ENCODE data around the gene PRKRIP1. TPM values are rescaled to one million over a fixed set of nuclear protein-coding genes. Genes with fewer than 3 reads are reported as not detected.
"Not testable (repeated sequence)": the region's sequence is repeated elsewhere in the genome, so short reads cannot be mapped to it uniquely, and the experiment has no call there.

The PRKRIP1 gene
- total RNA-seq, 1 donor from 2014 or later: 41.3 TPM

DNA sequence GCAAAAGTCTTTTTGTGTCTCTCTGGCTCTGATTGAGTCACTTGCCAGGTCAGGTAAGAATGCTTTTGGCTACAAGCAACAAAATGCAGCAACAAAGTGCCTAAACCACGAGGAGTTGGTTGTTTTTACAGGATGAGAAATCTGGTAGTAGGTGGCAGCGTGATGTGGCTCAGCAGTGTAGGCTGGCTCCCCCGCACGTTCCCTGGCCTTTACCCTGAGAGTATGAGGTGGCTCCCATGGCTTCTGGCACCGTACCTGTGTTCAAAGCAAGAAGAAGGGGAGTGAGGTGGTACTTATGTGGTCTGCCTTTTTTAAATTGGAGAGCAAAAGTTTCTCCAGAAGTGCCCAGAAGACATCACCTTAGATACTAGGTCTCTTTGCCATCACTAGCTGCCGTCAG is 11.7 kb downstream of the PRKRIP1 start:
- H3K27ac Mint-ChIP-seq (ENCODE audit: unreplicated experiment): no peak overlapping the region
- peak overlapping the region; percentile 51 for H3K4me3 Mint-ChIP-seq (ENCODE audit: unreplicated experiment)
- no peaks in the 10 kb centered on the region for H3K27me3 Mint-ChIP-seq (ENCODE audit: unreplicated experiment)
- DNase-seq (ENCODE audit: low spot score): no peak
- H3K36me3 Mint-ChIP-seq (ENCODE audit: low read depth, unreplicated experiment): peaks cover 59% of the 10 kb centered on the region
- H3K4me1 Mint-ChIP-seq (ENCODE audit: unreplicated experiment): no peaks in the 10 kb centered on the region
- no peaks in the 10 kb centered on the region for H3K9me3 Mint-ChIP-seq (ENCODE audit: unreplicated experiment)
- TF ChIP-seq, protein P1, sequence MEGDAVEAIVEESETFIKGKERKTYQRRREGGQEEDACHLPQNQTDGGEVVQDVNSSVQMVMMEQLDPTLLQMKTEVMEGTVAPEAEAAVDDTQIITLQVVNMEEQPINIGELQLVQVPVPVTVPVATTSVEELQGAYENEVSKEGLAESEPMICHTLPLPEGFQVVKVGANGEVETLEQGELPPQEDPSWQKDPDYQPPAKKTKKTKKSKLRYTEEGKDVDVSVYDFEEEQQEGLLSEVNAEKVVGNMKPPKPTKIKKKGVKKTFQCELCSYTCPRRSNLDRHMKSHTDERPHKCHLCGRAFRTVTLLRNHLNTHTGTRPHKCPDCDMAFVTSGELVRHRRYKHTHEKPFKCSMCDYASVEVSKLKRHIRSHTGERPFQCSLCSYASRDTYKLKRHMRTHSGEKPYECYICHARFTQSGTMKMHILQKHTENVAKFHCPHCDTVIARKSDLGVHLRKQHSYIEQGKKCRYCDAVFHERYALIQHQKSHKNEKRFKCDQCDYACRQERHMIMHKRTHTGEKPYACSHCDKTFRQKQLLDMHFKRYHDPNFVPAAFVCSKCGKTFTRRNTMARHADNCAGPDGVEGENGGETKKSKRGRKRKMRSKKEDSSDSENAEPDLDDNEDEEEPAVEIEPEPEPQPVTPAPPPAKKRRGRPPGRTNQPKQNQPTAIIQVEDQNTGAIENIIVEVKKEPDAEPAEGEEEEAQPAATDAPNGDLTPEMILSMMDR (IDR thresholded peaks at IDR 0.05; ENCODE audit: unreplicated experiment): no peak

DNA sequence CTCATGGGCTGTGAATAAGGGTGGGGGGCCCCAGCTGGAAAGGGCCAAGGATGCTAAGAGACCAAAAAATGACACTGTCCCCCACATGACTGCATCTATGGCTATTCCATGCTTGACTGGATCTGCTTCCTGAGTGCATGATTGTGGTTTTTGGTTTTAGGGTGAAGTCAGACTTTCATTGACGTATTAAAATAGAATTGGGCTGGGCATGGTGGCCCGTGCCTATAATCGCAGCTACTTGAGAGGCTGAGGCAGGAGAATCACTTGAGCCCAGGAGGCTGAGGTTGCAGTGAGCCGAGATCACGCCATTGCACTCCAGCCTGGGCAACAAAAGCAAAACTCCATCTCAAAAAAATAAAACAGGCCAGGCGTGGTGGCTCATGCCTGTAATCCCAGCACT is 12.4 kb downstream of the PRKRIP1 start:
- H3K27me3 Mint-ChIP-seq (ENCODE audit: unreplicated experiment); H3K4me1 Mint-ChIP-seq (ENCODE audit: unreplicated experiment); H3K27ac Mint-ChIP-seq (ENCODE audit: unreplicated experiment); H3K9me3 Mint-ChIP-seq (ENCODE audit: unreplicated experiment); DNase-seq (ENCODE audit: low spot score): not testable (repeated sequence)
- H3K4me3 Mint-ChIP-seq (ENCODE audit: unreplicated experiment): peak overlapping the region; percentile 51
- peaks cover 54% of the 10 kb centered on the region for H3K36me3 Mint-ChIP-seq (ENCODE audit: low read depth, unreplicated experiment)

DNA sequence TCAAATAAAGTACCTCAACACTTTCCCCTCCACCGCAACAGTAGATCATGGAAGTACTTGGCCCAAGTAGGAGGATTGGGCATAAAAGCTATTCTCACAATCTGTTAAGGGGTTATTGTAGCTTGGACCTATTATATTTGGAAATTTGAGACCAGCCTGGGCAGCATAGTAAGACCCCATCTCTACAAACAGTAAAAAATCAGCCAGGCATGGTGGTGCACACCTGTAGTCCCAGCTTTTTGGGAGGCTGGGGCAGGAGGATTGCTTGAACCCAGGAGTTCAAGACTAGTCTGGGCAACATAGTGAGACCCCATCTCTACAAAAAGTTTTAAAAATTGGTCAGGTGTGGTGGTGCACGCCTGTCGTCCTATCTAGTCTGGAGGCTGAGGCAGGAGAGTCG is 13.2 kb downstream of the PRKRIP1 start:
- no peak for DNase-seq (ENCODE audit: low spot score)
- Mint-ChIP-seq H3K9me3 (ENCODE audit: unreplicated experiment) (no peaks in the 10 kb centered on the region), H3K27me3 (ENCODE audit: unreplicated experiment) (no peaks in the 10 kb centered on the region), H3K27ac (ENCODE audit: unreplicated experiment) (no peak overlapping the region), H3K36me3 (ENCODE audit: low read depth, unreplicated experiment) (peaks cover 51% of the 10 kb centered on the region), H3K4me3 (ENCODE audit: unreplicated experiment) (peak overlapping the region; percentile 48), H3K4me1 (ENCODE audit: unreplicated experiment) (no peaks in the 10 kb centered on the region)
- TF ChIP-seq, protein P1 (IDR thresholded peaks at IDR 0.05; ENCODE audit: unreplicated experiment): no peak

DNA sequence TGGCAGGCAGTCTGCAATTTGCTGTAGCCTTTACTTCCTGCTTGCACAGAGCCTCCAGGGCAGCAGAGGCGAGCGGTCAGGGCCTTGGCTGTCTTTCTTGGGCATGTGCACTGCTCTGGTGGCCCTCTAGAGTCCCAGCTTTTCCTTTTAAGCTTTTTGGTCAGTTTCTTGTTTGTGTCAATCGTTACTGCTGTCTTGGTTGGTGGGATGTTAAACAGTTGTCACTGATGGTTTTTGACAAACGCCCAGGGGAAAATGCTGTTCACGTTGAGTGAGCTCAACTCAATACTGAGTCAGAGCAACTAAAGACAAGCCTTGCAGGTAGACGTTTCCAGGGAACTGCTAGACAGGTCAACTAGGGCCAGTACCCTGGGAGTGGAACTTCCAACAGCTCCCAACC is 14.0 kb downstream of the PRKRIP1 start:
- no peak overlapping the region for H3K27ac Mint-ChIP-seq (ENCODE audit: unreplicated experiment)
- H3K9me3 Mint-ChIP-seq (ENCODE audit: unreplicated experiment): no peaks in the 10 kb centered on the region
- DNase-seq (ENCODE audit: low spot score): no peak
- H3K4me1 Mint-ChIP-seq (ENCODE audit: unreplicated experiment): no peaks in the 10 kb centered on the region
- H3K4me3 Mint-ChIP-seq (ENCODE audit: unreplicated experiment): no peak overlapping the region
- H3K27me3 Mint-ChIP-seq (ENCODE audit: unreplicated experiment): no peaks in the 10 kb centered on the region
- H3K36me3 Mint-ChIP-seq (ENCODE audit: low read depth, unreplicated experiment): peaks cover 50% of the 10 kb centered on the region
- TF ChIP-seq, protein P1 (IDR thresholded peaks at IDR 0.05; ENCODE audit: unreplicated experiment): no peak

DNA sequence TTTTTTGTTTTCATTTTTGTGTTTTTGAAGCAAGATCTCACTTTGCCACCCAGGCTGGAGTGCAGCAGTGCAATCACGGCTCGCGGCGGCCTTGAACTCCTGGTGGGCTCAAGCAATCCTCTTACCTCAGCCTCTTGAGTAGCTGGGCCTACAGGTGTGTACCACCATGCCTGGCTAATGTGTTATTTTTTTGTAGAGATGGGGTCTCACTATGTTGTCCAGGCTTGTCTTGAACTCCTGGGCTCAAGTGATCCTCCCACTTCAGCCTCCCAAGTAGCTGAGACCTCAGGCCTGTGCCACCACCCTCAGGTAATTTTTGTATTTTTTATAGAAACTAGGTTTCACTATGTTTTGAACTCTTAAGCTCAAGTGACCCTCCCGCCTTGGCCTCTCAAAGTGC is 14.8 kb downstream of the PRKRIP1 start:
- peaks cover under 1% of the 10 kb centered on the region for H3K4me1 Mint-ChIP-seq (ENCODE audit: unreplicated experiment)
- DNase-seq (ENCODE audit: low spot score): no peak
- H3K36me3 Mint-ChIP-seq (ENCODE audit: low read depth, unreplicated experiment): peaks cover 54% of the 10 kb centered on the region
- H3K27ac Mint-ChIP-seq (ENCODE audit: unreplicated experiment): peak overlapping the region; percentile 13
- TF ChIP-seq, protein P1 (IDR thresholded peaks at IDR 0.05; ENCODE audit: unreplicated experiment): no peak
- H3K27me3 Mint-ChIP-seq (ENCODE audit: unreplicated experiment): no peaks in the 10 kb centered on the region
- H3K9me3 Mint-ChIP-seq (ENCODE audit: unreplicated experiment): no peaks in the 10 kb centered on the region
- H3K4me3 Mint-ChIP-seq (ENCODE audit: unreplicated experiment): peak overlapping the region; percentile 79

DNA sequence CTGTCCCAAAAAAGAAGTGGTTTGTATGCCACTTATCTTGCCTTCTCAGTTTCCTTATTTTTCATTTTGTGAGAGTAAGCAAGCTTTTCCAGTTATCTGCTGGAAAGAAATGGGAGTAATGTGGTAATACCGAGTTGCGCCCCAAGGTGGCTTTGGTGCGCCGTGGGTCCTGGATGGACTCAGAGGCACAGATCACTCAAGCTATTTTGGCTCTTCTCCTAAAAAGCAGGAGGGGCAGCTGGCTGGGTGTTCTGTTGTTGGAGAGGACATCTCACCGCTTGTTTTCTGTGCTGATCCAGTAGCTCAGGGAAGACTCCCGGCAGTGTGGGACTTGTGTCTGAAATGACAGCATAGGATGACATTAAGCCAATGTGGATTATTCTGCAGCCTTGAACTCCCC is 16.4 kb downstream of the PRKRIP1 start:
- Mint-ChIP-seq H3K27me3 (ENCODE audit: unreplicated experiment) (peaks cover 1% of the 10 kb centered on the region), H3K4me3 (ENCODE audit: unreplicated experiment) (peak overlapping the region; percentile 37), H3K36me3 (ENCODE audit: low read depth, unreplicated experiment) (peaks cover 53% of the 10 kb centered on the region), H3K4me1 (ENCODE audit: unreplicated experiment) (peaks cover 8% of the 10 kb centered on the region), H3K27ac (ENCODE audit: unreplicated experiment) (no peak overlapping the region), H3K9me3 (ENCODE audit: unreplicated experiment) (no peaks in the 10 kb centered on the region)
- TF ChIP-seq, protein P1 (IDR thresholded peaks at IDR 0.05; ENCODE audit: unreplicated experiment): peak; percentile 68
- no peak for DNase-seq (ENCODE audit: low spot score)

Measured in endothelial cell (in vitro differentiated cells).